ENCODE results near the gene OSTF1.

The OSTF1 gene

DNA sequence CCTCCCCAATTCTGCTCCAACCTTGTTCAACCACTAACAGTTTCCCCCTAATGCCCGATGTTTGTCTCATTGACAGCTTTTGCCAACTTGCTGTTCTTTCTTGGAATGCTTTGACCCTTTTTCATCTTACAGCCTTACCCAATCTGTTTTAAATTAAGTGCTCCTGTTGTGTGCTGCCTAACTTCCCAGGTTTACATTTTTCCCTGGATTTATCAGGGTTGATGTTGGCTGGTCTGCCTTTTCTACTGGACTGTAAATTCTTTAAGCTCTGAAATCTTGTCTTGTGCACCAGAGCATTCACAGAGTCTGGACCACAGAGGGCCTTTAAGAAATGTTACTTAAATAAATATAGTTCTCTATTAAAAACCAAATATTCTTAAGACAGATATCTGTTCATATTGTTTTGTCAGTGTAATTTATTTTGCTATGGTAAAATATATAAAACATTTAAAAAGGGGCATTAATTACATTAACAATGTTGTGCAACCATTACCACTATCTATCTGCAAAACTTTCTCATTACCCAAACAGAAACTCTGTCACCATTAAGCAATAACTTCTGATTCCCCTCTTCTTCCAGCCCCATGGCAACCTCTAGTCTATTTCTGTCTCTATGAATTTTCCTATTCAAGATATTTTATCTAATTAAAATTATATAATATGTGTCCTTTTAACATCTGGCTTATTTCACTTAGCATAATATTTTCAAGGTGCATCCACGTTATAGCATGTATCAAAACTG, 73.0 kb downstream of the OSTF1 start:
- DNase-seq (ENCODE audit: low read depth in 1 of 2, low spot score in 1 of 2), result no peak

DNA sequence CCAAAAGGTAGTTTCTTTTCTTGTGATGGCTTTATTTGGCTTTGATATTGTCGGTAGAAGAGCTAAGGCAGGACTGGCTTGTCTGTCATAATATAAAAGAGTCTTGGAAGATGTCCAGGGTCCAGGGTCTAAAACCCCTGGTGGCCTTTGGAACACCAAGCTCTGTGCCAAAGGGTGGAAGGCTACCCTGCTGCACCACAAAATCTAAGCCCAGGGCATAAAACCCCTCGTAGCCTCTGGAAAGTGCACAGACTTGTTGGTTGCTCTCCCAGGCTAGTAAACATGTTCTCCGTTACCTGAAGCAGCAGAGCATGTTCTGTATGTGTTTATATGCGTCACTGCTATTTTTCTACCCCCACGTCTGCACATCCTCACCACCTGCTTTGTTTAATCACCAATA, 75.5 kb downstream of the OSTF1 start:
- no peak for DNase-seq (ENCODE audit: low read depth in 1 of 2, low spot score in 1 of 2)

- no peak for DNase-seq (ENCODE audit: low read depth in 1 of 2, low spot score in 1 of 2)
Observed at GRCh38 chr9:75164573-75164972, 76.3 kb downstream of the OSTF1 start.

DNA sequence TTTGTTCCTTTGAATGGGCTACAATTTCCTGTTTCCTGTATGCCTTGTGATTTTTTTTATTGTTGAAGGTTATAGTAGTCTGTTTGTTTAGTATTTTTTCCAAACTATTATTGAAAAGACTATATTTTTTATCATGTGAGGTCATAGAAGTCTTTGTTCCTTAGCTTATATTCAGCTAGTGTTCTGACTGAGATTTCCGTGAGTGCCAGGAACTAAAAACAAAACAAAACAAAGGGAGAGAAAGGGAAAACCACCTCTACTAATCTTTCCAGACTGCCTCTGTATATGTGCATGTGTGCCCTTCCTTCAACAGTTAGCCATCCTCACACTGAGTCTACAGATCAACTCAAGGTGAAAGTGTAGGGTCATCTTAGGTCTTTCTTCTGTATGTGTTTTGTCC, 79.0 kb downstream of the OSTF1 start:
- DNase-seq (ENCODE audit: low read depth in 1 of 2, low spot score in 1 of 2), result no peak

GRCh38 chr9:75168270-75169178, 80.2 kb downstream of the OSTF1 start:
- no peak for DNase-seq (ENCODE audit: low read depth in 1 of 2, low spot score in 1 of 2)

DNA sequence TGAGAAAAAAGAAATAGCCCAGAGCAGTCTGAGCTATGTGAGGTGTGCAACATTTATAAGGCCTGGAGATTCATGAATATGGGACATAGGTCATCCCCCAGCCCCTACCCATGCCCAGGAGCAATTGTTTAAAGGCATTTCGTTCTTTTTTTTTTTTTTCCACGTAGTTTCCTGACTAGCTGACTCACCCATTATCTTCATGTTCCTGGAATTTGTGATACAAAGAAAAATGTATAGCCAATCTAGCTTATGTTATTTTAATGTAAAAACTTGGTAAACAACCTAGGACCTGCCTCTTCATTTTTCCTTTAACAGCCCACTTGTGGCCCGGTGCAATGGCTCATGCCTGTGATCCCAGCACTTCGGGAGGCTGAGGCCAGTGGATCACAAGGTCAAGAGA, 81.3 kb downstream of the OSTF1 start:
- no peak for DNase-seq (ENCODE audit: low read depth in 1 of 2, low spot score in 1 of 2)

- DNase-seq (ENCODE audit: low read depth in 1 of 2, low spot score in 1 of 2), result no peak
Observed at GRCh38 chr9:75170898-75171360, 82.6 kb downstream of the OSTF1 start.

- DNase-seq (ENCODE audit: low read depth in 1 of 2, low spot score in 1 of 2), result no peak
Observed at GRCh38 chr9:75175395-75175794, 87.1 kb downstream of the OSTF1 start.

DNA sequence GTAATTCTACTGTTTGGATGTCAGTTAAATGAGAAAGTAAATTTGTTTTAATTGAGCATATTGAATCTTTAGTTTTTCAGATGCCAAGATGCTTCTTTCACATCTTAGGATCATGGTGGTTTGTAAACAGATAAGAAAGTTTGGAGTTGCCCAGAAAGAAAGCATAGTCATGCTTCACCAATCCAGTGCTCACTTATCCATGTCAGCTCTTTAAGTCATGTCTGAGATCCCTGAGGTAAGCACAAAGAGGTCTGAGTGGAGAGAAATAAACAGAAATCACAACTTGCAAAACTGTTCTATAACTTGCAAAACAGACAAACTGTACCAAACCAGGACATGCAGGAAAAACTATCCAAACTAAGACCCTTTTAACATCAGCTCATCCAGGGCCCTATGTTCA, 87.7 kb downstream of the OSTF1 start:
- no peak for DNase-seq (ENCODE audit: low read depth in 1 of 2, low spot score in 1 of 2)

GRCh38 chr9:75181750-75182149, 93.4 kb downstream of the OSTF1 start:
- no peak for DNase-seq (ENCODE audit: low read depth in 1 of 2, low spot score in 1 of 2)

- no peak for DNase-seq (ENCODE audit: low read depth in 1 of 2, low spot score in 1 of 2)
Observed at GRCh38 chr9:75183306-75183705, 95.0 kb downstream of the OSTF1 start.

DNA sequence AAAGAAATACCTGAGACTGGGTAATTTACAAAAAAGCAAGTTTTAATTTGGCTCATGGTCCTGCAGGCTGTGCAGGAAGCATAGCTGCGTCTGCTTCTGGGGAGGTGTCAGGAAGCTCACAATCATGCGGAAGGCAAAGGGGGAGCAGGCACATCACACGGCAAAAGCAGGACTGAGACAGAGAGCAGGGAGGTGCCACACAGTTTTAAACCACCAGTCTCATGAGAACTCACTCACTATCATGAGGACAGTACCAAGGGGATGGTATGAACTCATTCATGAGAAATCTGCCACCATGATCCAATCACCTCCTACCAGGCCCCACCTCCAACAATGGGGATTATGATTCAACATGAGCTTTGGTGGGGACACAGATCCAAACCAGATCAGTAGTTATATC, 96.2 kb downstream of the OSTF1 start:
- DNase-seq (ENCODE audit: low read depth in 1 of 2, low spot score in 1 of 2), result no peak

DNA sequence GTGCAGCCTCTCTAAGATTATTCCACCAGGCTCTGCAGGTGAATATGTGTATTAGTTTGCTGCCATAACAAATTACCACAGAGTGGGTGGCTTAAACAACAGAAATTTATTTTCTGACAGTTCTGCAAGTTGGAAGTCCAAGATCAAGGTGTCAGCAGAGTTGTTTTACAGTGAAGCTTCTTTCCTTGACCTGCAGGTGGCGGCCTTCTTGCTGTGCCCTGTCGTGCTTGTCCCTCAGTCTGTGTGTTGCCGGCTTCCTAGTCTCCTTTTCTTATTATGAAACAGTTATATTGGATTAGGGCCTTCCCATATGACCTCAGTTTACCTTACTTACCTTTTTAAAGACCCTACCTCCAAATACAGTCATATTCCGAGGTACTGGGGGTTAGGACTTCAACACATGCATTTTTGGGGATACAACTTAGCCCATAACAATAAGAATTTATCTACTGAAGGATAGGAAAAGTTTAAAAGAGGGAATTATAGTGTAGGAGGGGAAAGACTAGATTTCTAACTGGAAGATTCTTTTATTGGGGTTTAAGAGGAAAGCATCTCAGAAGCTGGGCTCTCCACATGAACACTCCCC, 97.4 kb downstream of the OSTF1 start:
- peak in 1 of 2 donors; percentile 6 for DNase-seq (ENCODE audit: low read depth in 1 of 2, low spot score in 1 of 2)

- DNase-seq (ENCODE audit: low read depth in 1 of 2, low spot score in 1 of 2), result no peak
Observed at GRCh38 chr9:75186767-75187380, 98.6 kb downstream of the OSTF1 start.

GRCh38 chr9:75188756-75189155, 100.4 kb downstream of the OSTF1 start:
- no peak for DNase-seq (ENCODE audit: low read depth in 1 of 2, low spot score in 1 of 2)

DNA sequence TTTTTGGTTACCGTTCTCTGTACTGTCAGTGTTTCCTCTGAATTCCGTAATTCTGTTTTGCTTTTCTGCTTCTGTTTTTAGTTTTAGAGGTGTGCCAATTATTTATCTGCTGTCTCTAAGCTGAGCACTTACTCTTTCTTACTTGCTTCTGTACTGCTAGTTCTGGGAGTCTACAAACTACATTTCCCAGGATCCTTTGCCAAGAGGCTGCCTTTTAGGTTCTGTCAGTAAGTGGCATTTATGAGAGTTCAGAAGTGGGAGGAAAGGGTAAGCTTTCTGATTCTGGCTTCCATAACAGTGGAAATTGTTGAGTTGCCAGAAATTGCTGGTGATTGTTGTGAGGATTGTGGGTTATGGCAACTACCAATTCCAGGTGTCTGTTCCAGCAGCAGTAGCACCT, 102.4 kb downstream of the OSTF1 start:
- DNase-seq (ENCODE audit: low read depth in 1 of 2, low spot score in 1 of 2), result no peak
